HL-60 (cell line): ENCODE data around the gene CYP27A1.

ENCODE experiments used
- DNase-seq, 2 experiments: peaks; one replicate each; pipeline ENCODE4 v3.0.0-alpha.2; 2010 to 2020; ENCODE audit warnings: low read depth in 1 of 2, low spot score in 1 of 2
- H3K27ac ChIP-seq: fragments of 250-450 bp; sonication (Bioruptor Pico); replicated peaks from 2 replicates; pipeline ENCODE4 v1.5.1; 2020; ENCODE audit warnings: mild to moderate bottlenecking, moderate library complexity
- H3K27me3 ChIP-seq: fragments of 250-450 bp; sonication (Bioruptor Pico); 2 replicates; pipeline ENCODE4 v1.5.1; 2021; ENCODE audit warnings: mild to moderate bottlenecking, moderate library complexity; ENCODE audit not compliant: insufficient read depth, poor library complexity, severe bottlenecking
- H3K4me3 ChIP-seq: replicated peaks from 2 replicates; pipeline ENCODE4 v1.5.1; 2011; ENCODE audit warnings: mild to moderate bottlenecking, control low read depth, low read length; ENCODE audit not compliant: insufficient read depth
- GABPA ChIP-seq: IDR thresholded peaks from 2 replicates; pipeline ENCODE4 v1.6.1; 2012; ENCODE audit warnings: low read depth
- POLR2AphosphoS5 ChIP-seq: IDR thresholded peaks from 2 replicates; pipeline ENCODE4 v1.6.1; 2012; ENCODE audit warnings: low read depth
- SPI1 ChIP-seq: IDR thresholded peaks from 2 replicates; pipeline ENCODE4 v1.6.1; 2012; ENCODE audit warnings: low read depth, mild to moderate bottlenecking, borderline replicate concordance
- TF ChIP-seq, protein P1 (sequence below): IDR thresholded peaks from one replicate; pipeline ENCODE4 v1.5.1; 2011; ENCODE audit warnings: low read length, control low read depth, inconsistent platforms; ENCODE audit not compliant: insufficient read depth
- TF ChIP-seq, protein P2 (sequence below): IDR thresholded peaks from 2 replicates; pipeline ENCODE4 v1.6.1; 2012; ENCODE audit warnings: low read depth; ENCODE audit not compliant: insufficient replicate concordance

Gene CYP27A1

DNA sequence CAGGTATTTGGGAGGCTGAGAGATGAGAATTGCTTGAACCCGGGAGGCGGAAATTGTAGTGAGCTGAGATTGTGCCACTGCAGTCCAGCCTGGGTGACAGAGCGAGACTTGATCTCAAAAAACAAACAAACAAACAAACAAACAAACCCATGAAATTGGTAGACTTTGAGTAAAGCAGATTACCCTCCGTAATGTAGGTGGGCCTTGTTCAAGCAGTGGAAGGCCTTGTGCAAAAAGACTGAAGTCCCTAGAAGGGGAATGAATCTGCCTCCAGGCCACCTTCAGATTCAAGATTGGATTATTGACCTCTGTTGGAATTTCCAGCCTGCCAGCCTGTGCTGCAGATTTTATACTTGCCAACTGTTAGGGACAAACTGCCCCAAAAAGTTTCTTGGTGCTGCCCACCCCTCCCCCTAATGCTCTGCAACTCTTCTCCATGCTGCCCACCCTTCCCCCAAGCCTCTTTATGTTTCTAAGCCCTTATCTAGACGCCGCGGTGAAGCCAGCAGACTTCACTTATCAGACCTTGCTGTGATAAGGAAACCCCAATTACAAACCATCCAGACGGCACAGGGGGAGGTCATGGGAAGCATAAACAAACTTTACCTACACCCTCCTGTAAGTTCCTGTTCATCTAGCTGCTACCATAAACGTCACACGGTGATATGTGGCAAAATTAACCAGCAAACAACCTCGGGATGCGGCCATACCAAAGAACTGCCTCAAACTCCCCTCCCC is 17.0 kb downstream of the CYP27A1 start:
- TF ChIP-seq, protein P1, sequence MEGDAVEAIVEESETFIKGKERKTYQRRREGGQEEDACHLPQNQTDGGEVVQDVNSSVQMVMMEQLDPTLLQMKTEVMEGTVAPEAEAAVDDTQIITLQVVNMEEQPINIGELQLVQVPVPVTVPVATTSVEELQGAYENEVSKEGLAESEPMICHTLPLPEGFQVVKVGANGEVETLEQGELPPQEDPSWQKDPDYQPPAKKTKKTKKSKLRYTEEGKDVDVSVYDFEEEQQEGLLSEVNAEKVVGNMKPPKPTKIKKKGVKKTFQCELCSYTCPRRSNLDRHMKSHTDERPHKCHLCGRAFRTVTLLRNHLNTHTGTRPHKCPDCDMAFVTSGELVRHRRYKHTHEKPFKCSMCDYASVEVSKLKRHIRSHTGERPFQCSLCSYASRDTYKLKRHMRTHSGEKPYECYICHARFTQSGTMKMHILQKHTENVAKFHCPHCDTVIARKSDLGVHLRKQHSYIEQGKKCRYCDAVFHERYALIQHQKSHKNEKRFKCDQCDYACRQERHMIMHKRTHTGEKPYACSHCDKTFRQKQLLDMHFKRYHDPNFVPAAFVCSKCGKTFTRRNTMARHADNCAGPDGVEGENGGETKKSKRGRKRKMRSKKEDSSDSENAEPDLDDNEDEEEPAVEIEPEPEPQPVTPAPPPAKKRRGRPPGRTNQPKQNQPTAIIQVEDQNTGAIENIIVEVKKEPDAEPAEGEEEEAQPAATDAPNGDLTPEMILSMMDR: no peak
- no peak for TF ChIP-seq POLR2AphosphoS5
- TF ChIP-seq SPI1: no peak
- TF ChIP-seq, protein P2, sequence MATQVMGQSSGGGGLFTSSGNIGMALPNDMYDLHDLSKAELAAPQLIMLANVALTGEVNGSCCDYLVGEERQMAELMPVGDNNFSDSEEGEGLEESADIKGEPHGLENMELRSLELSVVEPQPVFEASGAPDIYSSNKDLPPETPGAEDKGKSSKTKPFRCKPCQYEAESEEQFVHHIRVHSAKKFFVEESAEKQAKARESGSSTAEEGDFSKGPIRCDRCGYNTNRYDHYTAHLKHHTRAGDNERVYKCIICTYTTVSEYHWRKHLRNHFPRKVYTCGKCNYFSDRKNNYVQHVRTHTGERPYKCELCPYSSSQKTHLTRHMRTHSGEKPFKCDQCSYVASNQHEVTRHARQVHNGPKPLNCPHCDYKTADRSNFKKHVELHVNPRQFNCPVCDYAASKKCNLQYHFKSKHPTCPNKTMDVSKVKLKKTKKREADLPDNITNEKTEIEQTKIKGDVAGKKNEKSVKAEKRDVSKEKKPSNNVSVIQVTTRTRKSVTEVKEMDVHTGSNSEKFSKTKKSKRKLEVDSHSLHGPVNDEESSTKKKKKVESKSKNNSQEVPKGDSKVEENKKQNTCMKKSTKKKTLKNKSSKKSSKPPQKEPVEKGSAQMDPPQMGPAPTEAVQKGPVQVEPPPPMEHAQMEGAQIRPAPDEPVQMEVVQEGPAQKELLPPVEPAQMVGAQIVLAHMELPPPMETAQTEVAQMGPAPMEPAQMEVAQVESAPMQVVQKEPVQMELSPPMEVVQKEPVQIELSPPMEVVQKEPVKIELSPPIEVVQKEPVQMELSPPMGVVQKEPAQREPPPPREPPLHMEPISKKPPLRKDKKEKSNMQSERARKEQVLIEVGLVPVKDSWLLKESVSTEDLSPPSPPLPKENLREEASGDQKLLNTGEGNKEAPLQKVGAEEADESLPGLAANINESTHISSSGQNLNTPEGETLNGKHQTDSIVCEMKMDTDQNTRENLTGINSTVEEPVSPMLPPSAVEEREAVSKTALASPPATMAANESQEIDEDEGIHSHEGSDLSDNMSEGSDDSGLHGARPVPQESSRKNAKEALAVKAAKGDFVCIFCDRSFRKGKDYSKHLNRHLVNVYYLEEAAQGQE: no peak
- no peak for TF ChIP-seq GABPA
- Histone ChIP-seq H3K27me3 (no peaks in the 10 kb centered on the region), H3K4me3 (no peak overlapping the region), H3K27ac (no peak overlapping the region)
- no peak for DNase-seq

DNA sequence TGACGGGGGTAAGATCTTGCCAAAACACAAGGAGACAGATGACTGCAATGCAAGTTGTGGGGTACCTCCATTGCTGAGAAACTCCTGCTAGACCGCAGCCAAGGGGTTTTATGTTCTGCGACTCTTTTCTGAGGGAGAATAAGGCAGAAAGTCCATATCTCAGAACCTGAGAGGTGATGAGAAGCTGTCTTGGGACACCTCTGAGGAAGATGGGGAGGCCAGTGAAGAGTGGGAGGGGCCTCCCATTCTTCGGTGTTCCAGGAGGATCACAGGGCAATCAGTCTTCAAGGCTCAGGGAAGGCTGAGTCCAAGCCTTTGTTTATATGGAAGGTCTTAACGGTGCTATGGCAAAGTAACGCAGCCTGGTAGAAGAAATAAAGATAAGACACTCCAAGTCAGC is 18.0 kb downstream of the CYP27A1 start:
- no peak overlapping the region for H3K27ac ChIP-seq
- TF ChIP-seq SPI1 (no peak), GABPA (no peak), POLR2AphosphoS5 (no peak)
- TF ChIP-seq, protein P2: no peak
- TF ChIP-seq, protein P1: no peak
- no peak for DNase-seq
- H3K27me3 ChIP-seq: no peaks in the 10 kb centered on the region
- H3K4me3 ChIP-seq: no peak overlapping the region

DNA sequence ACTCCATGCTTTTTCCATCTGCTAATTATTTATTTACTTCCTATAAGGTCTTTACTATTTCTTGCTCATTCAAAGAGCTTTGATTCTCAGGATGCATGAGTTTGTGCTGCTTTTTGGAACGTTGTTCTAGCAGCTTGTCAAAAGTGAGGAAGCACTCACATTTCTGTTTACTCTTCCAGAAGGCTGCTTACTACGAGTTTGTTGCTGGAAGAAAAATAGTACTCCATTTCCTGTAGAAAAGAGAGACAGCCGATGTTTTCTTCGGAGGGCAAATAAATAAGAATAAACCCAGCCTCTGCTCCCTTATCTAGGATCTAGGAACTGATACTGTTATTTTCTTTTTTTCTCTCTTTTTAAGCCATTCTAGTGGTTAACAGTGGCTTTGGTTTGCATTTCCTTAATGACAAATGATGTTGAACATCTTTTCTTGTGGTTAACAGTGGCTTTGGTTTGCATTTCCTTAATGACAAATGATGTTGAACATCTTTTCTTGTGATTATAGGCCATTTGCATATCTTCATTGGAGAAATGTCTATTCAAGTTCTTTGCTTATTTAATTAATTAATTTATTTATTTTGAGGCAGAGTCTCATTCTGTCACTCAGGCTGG is 20.5 kb downstream of the CYP27A1 start:
- Histone ChIP-seq H3K27me3 (no peaks in the 10 kb centered on the region), H3K27ac (no peak overlapping the region), H3K4me3 (no peak overlapping the region)
- no peak for TF ChIP-seq POLR2AphosphoS5
- TF ChIP-seq GABPA: no peak
- no peak for TF ChIP-seq SPI1
- TF ChIP-seq, protein P2: no peak
- TF ChIP-seq, protein P1: no peak
- no peak for DNase-seq
